HG03039 (cell line): ENCODE results near the gene CNN3.
"Not testable (repeated sequence)": the region's sequence is repeated elsewhere in the genome, so short reads cannot be mapped to it uniquely, and the experiment has no call there.

Source experiments
- ATAC-seq: cut with Tn5 transposase; IDR thresholded peaks from one replicate; pipeline ENCODE4 v1.9.1; 2021; ENCODE audit warnings: mild to moderate bottlenecking, moderate library complexity; ENCODE audit not compliant: unreplicated experiment

Gene CNN3

GRCh38 chr1:94949681-94950661 lies 23.1 kb upstream of the CNN3 start:
- ATAC-seq = no peak

GRCh38 chr1:94947437-94947836 lies 20.5 kb upstream of the CNN3 start:
- ATAC-seq = no peak

GRCh38 chr1:94946886-94947285 lies 20.0 kb upstream of the CNN3 start:
- ATAC-seq = no peak

GRCh38 chr1:94942171-94943128 lies 15.5 kb upstream of the CNN3 start:
- ATAC-seq = no peak

- not testable (repeated sequence) for ATAC-seq
These were observed 14.6 kb upstream of the CNN3 start for GRCh38 chr1:94941480-94941879.

GRCh38 chr1:94940738-94941137 lies 13.8 kb upstream of the CNN3 start:
- no peak for ATAC-seq

- no peak for ATAC-seq
These were observed 10.9 kb upstream of the CNN3 start for GRCh38 chr1:94937820-94938219.

GRCh38 chr1:94936861-94937620 lies 10.1 kb upstream of the CNN3 start:
- ATAC-seq = no peak

- ATAC-seq = no peak
These were observed 8.6 kb upstream of the CNN3 start for GRCh38 chr1:94935476-94935875.

GRCh38 chr1:94935034-94935433 lies 8.1 kb upstream of the CNN3 start:
- ATAC-seq = no peak

GRCh38 chr1:94934551-94934950 lies 7.6 kb upstream of the CNN3 start:
- no peak for ATAC-seq

- no peak for ATAC-seq
These were observed 4.4 kb upstream of the CNN3 start for GRCh38 chr1:94931254-94931841.

GRCh38 chr1:94929351-94930217 lies 2.7 kb upstream of the CNN3 start:
- no peak for ATAC-seq

GRCh38 chr1:94928293-94928939 lies 1.5 kb upstream of the CNN3 start:
- ATAC-seq = no peak

- peak; percentile 26 for ATAC-seq
These were observed 680 bp upstream of the CNN3 start for GRCh38 chr1:94927405-94928175.

GRCh38 chr1:94926126-94926914 lies 590 bp downstream of the CNN3 start:
- ATAC-seq = peak; percentile 19

GRCh38 chr1:94925561-94926125 lies 1.3 kb downstream of the CNN3 start:
- ATAC-seq = no peak
